ENCODE data around the gene OVOL1. TPM values are rescaled to one million over a fixed set of nuclear protein-coding genes. Genes with fewer than 3 reads are reported as not detected.

Gene OVOL1
- total and polyA plus RNA-seq, 12 donors = 0.07 TPM; not detected in 11

DNA sequence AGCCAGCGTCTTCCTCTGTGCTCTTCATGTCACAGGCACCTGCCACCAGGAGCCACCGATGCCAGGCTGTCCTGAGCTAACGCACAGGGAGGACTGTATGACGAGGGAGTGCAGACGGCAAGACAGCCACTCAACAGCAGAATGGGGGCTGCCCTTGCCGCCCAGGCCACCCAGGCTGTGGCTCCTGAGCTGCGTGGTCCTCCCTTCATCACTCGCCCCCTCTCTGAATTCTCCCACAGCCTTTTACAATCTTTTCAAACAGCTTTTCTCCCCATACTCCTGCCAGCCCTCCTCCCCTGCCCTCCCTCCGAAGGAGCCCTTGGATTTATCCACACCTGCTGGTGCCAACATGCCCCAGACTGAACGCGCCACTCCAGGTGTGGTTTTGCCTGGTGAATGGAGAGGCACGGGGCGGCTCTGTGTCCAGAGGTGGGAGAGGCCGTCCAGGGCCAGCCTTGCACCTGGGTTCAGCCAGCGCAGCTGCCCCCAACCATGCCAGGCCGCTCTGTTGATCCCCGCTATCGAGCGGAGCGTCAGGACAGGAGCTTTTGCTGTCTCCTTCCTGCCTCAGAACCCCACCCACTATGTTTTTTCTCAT is 22.0 kb downstream of the OVOL1 start:
- TF ChIP-seq, protein P1, sequence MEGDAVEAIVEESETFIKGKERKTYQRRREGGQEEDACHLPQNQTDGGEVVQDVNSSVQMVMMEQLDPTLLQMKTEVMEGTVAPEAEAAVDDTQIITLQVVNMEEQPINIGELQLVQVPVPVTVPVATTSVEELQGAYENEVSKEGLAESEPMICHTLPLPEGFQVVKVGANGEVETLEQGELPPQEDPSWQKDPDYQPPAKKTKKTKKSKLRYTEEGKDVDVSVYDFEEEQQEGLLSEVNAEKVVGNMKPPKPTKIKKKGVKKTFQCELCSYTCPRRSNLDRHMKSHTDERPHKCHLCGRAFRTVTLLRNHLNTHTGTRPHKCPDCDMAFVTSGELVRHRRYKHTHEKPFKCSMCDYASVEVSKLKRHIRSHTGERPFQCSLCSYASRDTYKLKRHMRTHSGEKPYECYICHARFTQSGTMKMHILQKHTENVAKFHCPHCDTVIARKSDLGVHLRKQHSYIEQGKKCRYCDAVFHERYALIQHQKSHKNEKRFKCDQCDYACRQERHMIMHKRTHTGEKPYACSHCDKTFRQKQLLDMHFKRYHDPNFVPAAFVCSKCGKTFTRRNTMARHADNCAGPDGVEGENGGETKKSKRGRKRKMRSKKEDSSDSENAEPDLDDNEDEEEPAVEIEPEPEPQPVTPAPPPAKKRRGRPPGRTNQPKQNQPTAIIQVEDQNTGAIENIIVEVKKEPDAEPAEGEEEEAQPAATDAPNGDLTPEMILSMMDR (IDR thresholded peaks at IDR 0.05) = no peak
- peaks cover 0 to under 1% of the 10 kb centered on the region in 2 donors for H3K4me1 ChIP-seq (replicated peaks in 1 of 2)
- H3K27me3 ChIP-seq = peaks cover 10% of the 10 kb centered on the region
- no peak for DNase-seq
- no peaks in the 10 kb centered on the region for H3K9me3 ChIP-seq (replicated peaks in 1 of 3)
- intact Hi-C loops (cut with DNase I) = no loop called here
- no peak overlapping the region for H3K4me3 ChIP-seq
- H3K27ac ChIP-seq = no peak overlapping the region
- 74 to 80% (median 78%) methylated on average over 13 to 20 of the region's 20 CpGs for WGBS, 4 donors
- H3K36me3 ChIP-seq (replicated peaks in 1 of 2) = no peaks in the 10 kb centered on the region

DNA sequence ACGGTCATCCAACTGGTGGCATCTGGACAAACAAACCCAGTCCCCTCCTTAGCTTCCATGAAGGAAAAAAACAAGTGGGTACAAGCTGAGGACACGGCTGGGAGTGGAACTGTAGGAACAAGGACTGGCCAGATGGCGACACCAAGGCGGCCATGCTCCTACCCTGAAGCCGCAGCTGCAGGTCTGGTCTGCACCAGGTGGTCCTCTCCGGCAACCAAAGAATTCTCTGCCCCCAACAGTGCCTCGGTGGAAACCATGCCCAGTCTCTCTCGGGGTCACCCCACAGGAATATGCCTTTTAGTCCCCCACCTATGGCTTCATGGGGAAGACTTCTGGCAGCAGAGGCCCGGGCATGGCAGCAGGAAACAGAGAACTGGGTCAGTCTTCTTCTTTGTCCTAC is 22.6 kb downstream of the OVOL1 start:
- Histone ChIP-seq H3K36me3 (replicated peaks in 1 of 2) (no peaks in the 10 kb centered on the region), H3K9me3 (replicated peaks in 1 of 3) (no peaks in the 10 kb centered on the region), H3K27me3 (peaks cover 4% of the 10 kb centered on the region), H3K4me3 (no peak overlapping the region), H3K4me1 (replicated peaks in 1 of 2) (peaks cover 0 to 7% of the 10 kb centered on the region in 2 donors), H3K27ac (no peak overlapping the region)
- intact Hi-C loops (cut with DNase I) = no loop called here
- DNase-seq = no peak
- 70 to 87% (median 77%) methylated on average over 3 to 9 of the region's 9 CpGs for WGBS, 4 donors
- TF ChIP-seq, protein P1 (IDR thresholded peaks at IDR 0.05) = no peak
- TF ChIP-seq POLR2A (IDR thresholded peaks at IDR 0.05) = no peak

- WGBS, 4 donors = 80 to 86% (median 81%) methylated on average over 22 to 23 of the region's 23 CpGs
- no peak for DNase-seq
- no peak overlapping the region for H3K4me3 ChIP-seq
- H3K36me3 ChIP-seq (replicated peaks in 1 of 2) = no peaks in the 10 kb centered on the region
- intact Hi-C loops (cut with DNase I) = no loop called here
- no peaks in the 10 kb centered on the region for H3K9me3 ChIP-seq (replicated peaks in 1 of 3)
- H3K27ac ChIP-seq = no peak overlapping the region
- no peaks in the 10 kb centered on the region for H3K27me3 ChIP-seq
- peaks cover 0 to 7% of the 10 kb centered on the region in 2 donors for H3K4me1 ChIP-seq (replicated peaks in 1 of 2)
- TF ChIP-seq POLR2A (IDR thresholded peaks at IDR 0.05) = no peak
- TF ChIP-seq, protein P1 (IDR thresholded peaks at IDR 0.05) = no peak
Measured at GRCh38 chr11:65810046-65810868, 23.4 kb downstream of the OVOL1 start.

DNA sequence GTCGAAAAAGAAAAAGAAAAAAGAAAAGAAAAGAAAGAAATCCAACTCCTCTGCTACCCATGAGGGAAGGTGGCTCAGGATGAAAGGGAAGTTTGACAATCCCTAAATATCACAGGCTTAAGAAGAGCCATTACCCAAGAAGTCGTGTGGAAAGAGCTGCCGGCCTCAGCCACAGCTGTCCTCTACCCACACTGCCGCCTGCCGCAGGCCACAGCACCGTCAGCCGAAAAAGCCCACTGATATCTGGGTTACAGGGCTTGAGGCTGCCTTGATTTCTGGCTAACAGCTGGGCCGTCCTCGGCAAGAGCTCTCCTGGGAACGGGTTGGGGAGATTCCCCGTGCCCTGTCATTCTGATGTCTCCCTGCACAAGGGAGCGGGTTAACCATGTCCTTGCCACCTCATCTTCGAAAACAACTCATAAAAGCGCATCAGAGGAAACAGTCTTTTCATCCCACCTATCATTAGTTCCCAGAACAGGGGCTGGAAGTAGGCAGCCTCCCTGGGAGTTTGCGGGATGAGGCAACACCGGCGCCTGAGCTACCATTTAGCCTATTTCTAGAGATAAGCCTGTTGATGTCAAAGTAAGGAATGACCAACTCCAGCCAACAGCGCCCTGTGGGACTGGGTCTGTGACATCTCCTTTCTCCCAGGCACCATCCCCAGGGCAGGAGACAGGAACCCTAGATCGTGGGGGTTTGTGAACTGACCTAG is 25.1 kb downstream of the OVOL1 start:
- TF ChIP-seq, protein P1 (IDR thresholded peaks at IDR 0.05) = no peak
- Histone ChIP-seq H3K27ac (no peak overlapping the region), H3K4me3 (no peak overlapping the region), H3K36me3 (replicated peaks in 1 of 2) (no peaks in the 10 kb centered on the region), H3K27me3 (no peaks in the 10 kb centered on the region), H3K4me1 (replicated peaks in 1 of 2) (peaks cover 0 to 7% of the 10 kb centered on the region in 2 donors), H3K9me3 (replicated peaks in 1 of 3) (no peaks in the 10 kb centered on the region)
- WGBS, 4 donors = 60 to 75% (median 69%) methylated on average over 18 to 19 of the region's 19 CpGs
- peak in 1 of 7 donors; percentile 27 for DNase-seq
- intact Hi-C loops (cut with DNase I) = no loop called here

Measured in adrenal gland (tissue), 12 donors.